OCI-LY3 (cell line): ENCODE results near the gene NUP210L.

Experiments used
- H2AFZ ChIP-seq: fragments of 200-600, 300-600 bp; shearing (Covaris generic); 2 replicates; pipeline ENCODE4 v1.6.0; 2014; ENCODE audit warnings: antibody characterized with exemption, low read depth, low read length
- H3K27ac ChIP-seq: fragments of 200-600, 300-600 bp; sonication (generic); 2 replicates; pipeline ENCODE4 v1.5.1; 2014; ENCODE audit warnings: mild to moderate bottlenecking, low read length, moderate library complexity, mixed read lengths
- H3K27me3 ChIP-seq: fragments of 200-600, 300-600 bp; sonication (generic); 2 replicates; pipeline ENCODE4 v1.6.1; 2014; ENCODE audit warnings: low read depth, low read length, mixed read lengths
- H3K36me3 ChIP-seq: fragments of 200-600, 300-600 bp; sonication (generic); replicated peaks from 2 replicates; pipeline ENCODE3; 2014; ENCODE audit warnings: low read depth, low read length, mixed read lengths
- H3K4me1 ChIP-seq: fragments of 300-600, 200-600 bp; sonication (generic); 2 replicates; pipeline ENCODE4 v1.6.1; 2014; ENCODE audit warnings: low read length, mixed read lengths
- H3K4me2 ChIP-seq: fragments of 200-600, 300-600 bp; sonication (generic); 2 replicates; pipeline ENCODE4 v1.6.1; 2014; ENCODE audit warnings: low read length, mixed read lengths
- H3K4me3 ChIP-seq: fragments of 300-600, 200-600 bp; sonication (generic); 2 replicates; pipeline ENCODE4 v1.5.1; 2014; ENCODE audit warnings: antibody characterized with exemption, mild to moderate bottlenecking, low read length, moderate library complexity
- H3K79me2 ChIP-seq: fragments of 300-600, 200-600 bp; shearing (Covaris generic); 2 replicates; pipeline ENCODE4 v1.6.1; 2014; ENCODE audit warnings: mild to moderate bottlenecking, low read length, mixed read lengths
- H3K9ac ChIP-seq: fragments of 300-600, 200-600 bp; shearing (Covaris generic); 2 replicates; pipeline ENCODE4 v1.6.0; 2014; ENCODE audit warnings: mild to moderate bottlenecking, low read length, moderate library complexity
- H3K9me3 ChIP-seq: fragments of 200-600, 300-600 bp; shearing (Covaris generic); 2 replicates; pipeline ENCODE4 v1.6.1; 2014; ENCODE audit warnings: low read length, mixed read lengths; ENCODE audit not compliant: insufficient read depth
- H4K20me1 ChIP-seq: fragments of 200-600, 300-600 bp; sonication (generic); 2 replicates; pipeline ENCODE4 v1.6.1; 2016; ENCODE audit warnings: low read length, mixed read lengths; ENCODE audit not compliant: insufficient read depth
- CTCF ChIP-seq: fragments of 200-600, 300-600 bp; sonication (generic); IDR thresholded peaks from 2 replicates; pipeline ENCODE4 v1.5.1; 2014; ENCODE audit warnings: antibody characterized with exemption, low read length, low read depth
- EZH2phosphoT487 ChIP-seq: fragments of 200-600 bp; shearing (Covaris generic); IDR thresholded peaks from 2 replicates; pipeline ENCODE4 v1.6.1; 2018; ENCODE audit warnings: antibody characterized with exemption, mixed run types, low read depth

Gene NUP210L

DNA sequence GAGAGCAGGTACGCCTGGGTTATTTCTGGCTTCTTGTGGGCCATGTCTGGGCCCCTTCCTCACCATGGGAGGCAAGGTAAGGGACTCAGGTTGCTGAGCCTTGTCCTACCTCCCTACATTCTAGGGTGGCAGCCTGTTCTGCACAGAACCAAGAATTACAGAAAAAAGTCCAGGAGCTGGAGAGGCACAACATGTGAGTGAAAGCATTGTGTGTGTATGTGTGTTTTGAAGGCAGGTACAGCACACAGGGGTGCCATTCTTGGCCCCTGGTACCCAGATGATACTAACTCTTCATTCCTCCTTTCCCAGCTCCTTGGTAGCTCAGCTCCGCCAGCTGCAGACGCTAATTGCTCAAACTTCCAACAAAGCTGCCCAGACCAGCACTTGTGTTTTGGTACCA, 181.8 kb downstream of the NUP210L start:
- Histone ChIP-seq H3K9me3 (no peaks in the 10 kb centered on the region), H3K27me3 (no peaks in the 10 kb centered on the region), H3K27ac (no peak overlapping the region), H3K9ac (no peak overlapping the region), H3K4me3 (no peak overlapping the region), H4K20me1 (no peaks in the 10 kb centered on the region), H3K36me3 (peaks cover 41% of the 10 kb centered on the region), H3K4me2 (no peak overlapping the region), H2AFZ (no peak overlapping the region), H3K79me2 (peaks cover 27% of the 10 kb centered on the region), H3K4me1 (peaks cover 28% of the 10 kb centered on the region)
- TF ChIP-seq CTCF = no peak
- TF ChIP-seq EZH2phosphoT487 = no peak

GRCh38 chr1:153970346-153970745, 184.5 kb downstream of the NUP210L start:
- no peak for TF ChIP-seq EZH2phosphoT487
- no peak for TF ChIP-seq CTCF
- Histone ChIP-seq H3K27ac (no peak overlapping the region), H3K36me3 (peaks cover 35% of the 10 kb centered on the region), H3K79me2 (peaks cover 18% of the 10 kb centered on the region), H3K9me3 (no peaks in the 10 kb centered on the region), H2AFZ (no peak overlapping the region), H3K9ac (no peak overlapping the region), H3K27me3 (no peaks in the 10 kb centered on the region), H3K4me2 (no peak overlapping the region), H3K4me1 (peaks cover 28% of the 10 kb centered on the region), H4K20me1 (no peaks in the 10 kb centered on the region), H3K4me3 (no peak overlapping the region)

- Histone ChIP-seq H3K9ac (no peak overlapping the region), H2AFZ (no peak overlapping the region), H3K4me1 (peaks cover 34% of the 10 kb centered on the region), H3K79me2 (peaks cover 23% of the 10 kb centered on the region), H3K9me3 (no peaks in the 10 kb centered on the region), H4K20me1 (no peaks in the 10 kb centered on the region), H3K4me3 (no peak overlapping the region), H3K4me2 (no peak overlapping the region), H3K27me3 (no peaks in the 10 kb centered on the region), H3K36me3 (peaks cover 25% of the 10 kb centered on the region), H3K27ac (no peak overlapping the region)
- TF ChIP-seq CTCF (no peak), EZH2phosphoT487 (no peak)
These were observed 185.9 kb downstream of the NUP210L start for GRCh38 chr1:153968972-153969371.

DNA sequence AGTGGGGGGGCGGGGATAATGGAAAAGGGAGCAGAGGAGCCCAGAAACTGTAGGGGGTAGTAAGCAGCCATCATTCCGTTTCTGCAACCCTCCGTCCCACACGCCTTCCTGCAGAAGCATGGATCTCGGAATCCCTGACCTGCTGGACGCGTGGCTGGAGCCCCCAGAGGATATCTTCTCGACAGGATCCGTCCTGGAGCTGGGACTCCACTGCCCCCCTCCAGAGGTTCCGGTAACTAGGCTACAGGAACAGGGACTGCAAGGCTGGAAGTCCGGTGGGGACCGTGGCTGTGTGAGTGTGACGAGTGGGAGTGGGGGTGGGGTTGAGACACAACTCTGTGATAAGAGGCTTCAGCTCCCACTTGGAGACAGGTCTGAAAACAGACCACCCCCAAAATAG, 186.5 kb downstream of the NUP210L start:
- no peak for TF ChIP-seq EZH2phosphoT487
- peak overlapping the region; percentile 88; the same call in 1 of the 2 replicates for H3K9ac ChIP-seq
- H3K27ac ChIP-seq = no peak overlapping the region
- H2AFZ ChIP-seq = no peak overlapping the region
- no peaks in the 10 kb centered on the region for H4K20me1 ChIP-seq
- peaks cover 20% of the 10 kb centered on the region for H3K36me3 ChIP-seq
- H3K4me2 ChIP-seq = peak overlapping the region; percentile 93
- H3K4me3 ChIP-seq = peak overlapping the region; percentile 83
- H3K4me1 ChIP-seq = peaks cover 37% of the 10 kb centered on the region
- H3K79me2 ChIP-seq = peaks cover 26% of the 10 kb centered on the region
- H3K27me3 ChIP-seq = no peaks in the 10 kb centered on the region
- H3K9me3 ChIP-seq = no peaks in the 10 kb centered on the region

DNA sequence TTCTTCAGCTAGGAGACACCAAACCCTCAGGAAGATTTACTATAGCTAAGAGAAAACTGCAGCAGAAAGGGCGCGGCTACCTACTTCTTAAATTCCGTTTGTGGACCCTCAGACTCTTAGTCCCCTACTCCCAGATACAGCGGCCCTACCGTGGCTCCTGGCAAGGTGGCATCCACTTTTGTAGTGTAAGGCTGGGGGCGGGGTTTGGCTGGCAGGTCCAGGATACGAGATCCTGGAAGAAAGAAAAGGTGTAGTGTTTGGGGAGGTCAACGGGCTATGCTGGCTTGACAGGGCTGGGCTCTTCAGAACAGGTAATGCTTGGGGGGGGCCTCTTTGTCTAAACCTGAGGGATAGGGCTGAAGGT, 186.9 kb downstream of the NUP210L start:
- Histone ChIP-seq H3K4me3 (peak overlapping the region; percentile 83), H3K36me3 (peaks cover 15% of the 10 kb centered on the region), H4K20me1 (no peaks in the 10 kb centered on the region), H3K4me2 (peak overlapping the region; percentile 93), H3K79me2 (peaks cover 30% of the 10 kb centered on the region), H3K27ac (peak overlapping the region; percentile 85), H3K27me3 (no peaks in the 10 kb centered on the region), H3K4me1 (peaks cover 36% of the 10 kb centered on the region), H3K9ac (peak overlapping the region; percentile 88), H3K9me3 (no peaks in the 10 kb centered on the region), H2AFZ (peak overlapping the region; percentile 81)
- no peak; the same call in none of the 2 replicates for TF ChIP-seq CTCF
- no peak for TF ChIP-seq EZH2phosphoT487
